Measurements from ENCODE around the gene KLB.
"Not testable (repeated sequence)": the region's sequence is repeated elsewhere in the genome, so short reads cannot be mapped to it uniquely, and the experiment has no call there.

KLB gene

GRCh38 chr4:39451423-39452023 lies 44.8 kb downstream of the KLB start:
- no peak overlapping the region for H3K4me3 ChIP-seq (ENCODE audit: low read depth, low read length)
- peak overlapping the region; percentile 58 for H3K27ac ChIP-seq (ENCODE audit: low read depth, low read length)
- no peaks in the 10 kb centered on the region for H3K27me3 ChIP-seq (ENCODE audit: control insufficient read depth, insufficient read depth, low read length)
- peaks cover 67% of the 10 kb centered on the region for H3K36me3 ChIP-seq (ENCODE audit: control insufficient read depth, insufficient read depth, low read length)
- no peak overlapping the region for H3K9ac ChIP-seq (ENCODE audit: low read depth, low read length)
- H3K9me3 ChIP-seq (ENCODE audit: control insufficient read depth, insufficient read depth, low read length), result no peaks in the 10 kb centered on the region
- peaks cover 4% of the 10 kb centered on the region; the same call in 1 of the 2 replicates for H3K4me1 ChIP-seq (ENCODE audit: control insufficient read depth, insufficient read depth, low read length)

DNA sequence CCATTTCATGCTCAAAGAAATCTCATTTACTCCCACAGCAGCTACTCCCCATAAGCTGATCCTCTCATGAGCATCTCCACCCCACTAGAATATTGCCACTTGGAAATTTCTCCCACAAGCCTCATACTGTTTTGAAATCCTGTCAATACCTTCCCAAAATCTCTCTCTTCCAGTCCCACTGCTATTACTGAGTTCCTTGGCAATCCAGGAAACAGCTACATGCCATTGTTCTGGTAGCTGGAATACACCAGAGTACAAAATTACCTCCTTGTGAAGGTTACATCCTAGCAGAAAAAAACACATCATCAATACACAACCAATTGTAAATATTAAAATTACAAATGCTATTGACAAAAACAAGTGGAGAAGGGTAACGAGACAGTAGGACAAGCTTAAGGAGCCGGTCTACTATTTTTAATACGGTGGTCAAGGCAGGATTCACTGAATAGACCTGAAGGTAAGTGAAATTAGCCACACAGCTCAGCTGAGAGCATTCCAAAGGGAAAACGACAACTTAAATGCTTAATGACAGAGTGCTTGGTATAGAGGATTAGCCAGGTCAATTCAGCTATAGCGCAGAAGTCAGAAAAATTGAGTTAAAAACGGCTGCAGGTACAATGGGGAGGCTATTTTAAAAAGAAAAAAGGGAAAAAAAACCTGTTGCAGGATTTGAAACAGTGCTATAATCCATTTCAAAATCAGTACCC lies 45.6 kb downstream of the KLB start:
- H3K36me3 ChIP-seq (ENCODE audit: control insufficient read depth, insufficient read depth, low read length), result peaks cover 75% of the 10 kb centered on the region
- peaks cover 8% of the 10 kb centered on the region; the same call in 1 of the 2 replicates for H3K4me1 ChIP-seq (ENCODE audit: control insufficient read depth, insufficient read depth, low read length)
- no peak overlapping the region for H3K4me3 ChIP-seq (ENCODE audit: low read depth, low read length)
- H3K27ac ChIP-seq (ENCODE audit: low read depth, low read length), result peak overlapping the region; percentile 48
- no peaks in the 10 kb centered on the region for H3K9me3 ChIP-seq (ENCODE audit: control insufficient read depth, insufficient read depth, low read length)
- H3K9ac ChIP-seq (ENCODE audit: low read depth, low read length), result no peak overlapping the region
- H3K27me3 ChIP-seq (ENCODE audit: control insufficient read depth, insufficient read depth, low read length), result no peaks in the 10 kb centered on the region

GRCh38 chr4:39452860-39453587 lies 46.3 kb downstream of the KLB start:
- H3K27ac ChIP-seq (ENCODE audit: low read depth, low read length), result no peak overlapping the region
- peaks cover 82% of the 10 kb centered on the region for H3K36me3 ChIP-seq (ENCODE audit: control insufficient read depth, insufficient read depth, low read length)
- no peaks in the 10 kb centered on the region for H3K27me3 ChIP-seq (ENCODE audit: control insufficient read depth, insufficient read depth, low read length)
- H3K4me1 ChIP-seq (ENCODE audit: control insufficient read depth, insufficient read depth, low read length), result peaks cover 9% of the 10 kb centered on the region; the same call in 1 of the 2 replicates
- H3K4me3 ChIP-seq (ENCODE audit: low read depth, low read length), result no peak overlapping the region
- no peaks in the 10 kb centered on the region for H3K9me3 ChIP-seq (ENCODE audit: control insufficient read depth, insufficient read depth, low read length)
- no peak overlapping the region for H3K9ac ChIP-seq (ENCODE audit: low read depth, low read length)

DNA sequence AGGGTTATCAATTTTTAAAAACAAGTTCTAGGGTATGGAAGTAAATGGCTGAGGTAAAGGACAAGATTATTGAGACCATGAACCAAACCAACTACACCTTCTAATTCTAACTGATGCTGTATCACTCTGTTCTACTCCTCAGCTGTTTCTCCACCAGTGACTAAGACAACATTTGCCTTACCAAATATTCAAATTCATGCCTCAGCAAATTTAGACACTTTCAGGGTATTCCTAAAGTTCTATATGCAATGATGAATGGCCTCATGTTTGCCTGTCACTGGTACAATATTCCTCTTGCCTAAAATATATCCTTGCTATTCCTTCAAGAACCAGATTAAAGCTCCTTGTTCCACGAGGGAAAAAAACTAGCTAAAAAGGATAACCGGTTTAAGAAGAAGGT lies 47.0 kb downstream of the KLB start:
- no peak overlapping the region for H3K27ac ChIP-seq (ENCODE audit: low read depth, low read length)
- no peaks in the 10 kb centered on the region for H3K9me3 ChIP-seq (ENCODE audit: control insufficient read depth, insufficient read depth, low read length)
- H3K27me3 ChIP-seq (ENCODE audit: control insufficient read depth, insufficient read depth, low read length), result no peaks in the 10 kb centered on the region
- peaks cover 84% of the 10 kb centered on the region for H3K36me3 ChIP-seq (ENCODE audit: control insufficient read depth, insufficient read depth, low read length)
- no peak overlapping the region for H3K4me3 ChIP-seq (ENCODE audit: low read depth, low read length)
- no peak overlapping the region for H3K9ac ChIP-seq (ENCODE audit: low read depth, low read length)
- peaks cover 9% of the 10 kb centered on the region; the same call in 1 of the 2 replicates for H3K4me1 ChIP-seq (ENCODE audit: control insufficient read depth, insufficient read depth, low read length)

- Histone ChIP-seq H3K4me1 (ENCODE audit: control insufficient read depth, insufficient read depth, low read length) (peaks cover 9% of the 10 kb centered on the region; the same call in 1 of the 2 replicates), H3K27me3 (ENCODE audit: control insufficient read depth, insufficient read depth, low read length) (no peaks in the 10 kb centered on the region), H3K27ac (ENCODE audit: low read depth, low read length) (no peak overlapping the region), H3K36me3 (ENCODE audit: control insufficient read depth, insufficient read depth, low read length) (peaks cover 78% of the 10 kb centered on the region), H3K9ac (ENCODE audit: low read depth, low read length) (no peak overlapping the region), H3K4me3 (ENCODE audit: low read depth, low read length) (no peak overlapping the region), H3K9me3 (ENCODE audit: control insufficient read depth, insufficient read depth, low read length) (no peaks in the 10 kb centered on the region)
Observed at GRCh38 chr4:39455486-39455885, 48.8 kb downstream of the KLB start.

DNA sequence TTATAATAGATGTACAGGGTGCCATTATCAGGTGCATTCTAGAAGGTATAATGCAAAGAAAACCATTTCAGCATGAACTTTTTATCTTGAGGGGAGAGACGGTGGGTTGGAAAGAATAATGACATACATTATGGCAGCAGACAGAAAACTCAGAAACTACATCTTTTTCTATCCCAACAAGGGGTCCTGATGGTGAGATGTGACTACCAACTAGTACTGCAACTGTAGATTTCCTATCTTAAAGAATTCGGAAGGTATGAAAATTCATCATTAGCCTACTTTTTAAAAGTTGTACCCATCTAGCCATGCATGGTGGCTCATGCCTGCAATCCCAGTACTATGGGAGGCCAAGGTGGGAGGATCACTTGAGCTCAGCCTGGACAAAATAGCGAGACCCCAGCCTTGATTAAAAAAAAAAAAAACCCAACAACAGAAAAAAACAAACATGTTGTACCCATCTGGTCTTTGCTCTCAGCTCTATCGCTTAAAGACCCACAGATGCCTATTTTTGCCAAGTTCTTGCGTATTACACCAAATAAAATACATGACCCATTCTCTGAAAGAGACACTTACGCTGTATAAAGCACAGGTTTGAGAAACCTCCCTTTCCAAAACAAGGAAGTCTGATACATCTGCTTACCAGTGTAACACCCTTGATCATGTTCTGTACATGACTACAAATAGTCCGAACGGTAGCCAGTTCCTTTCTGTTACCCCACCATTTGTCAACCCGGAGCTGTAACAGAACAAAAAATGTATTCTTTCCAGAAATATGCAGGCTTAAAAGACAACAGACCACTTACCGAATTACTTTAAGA lies 50.4 kb downstream of the KLB start:
- peaks cover 9% of the 10 kb centered on the region; the same call in 1 of the 2 replicates for H3K4me1 ChIP-seq (ENCODE audit: control insufficient read depth, insufficient read depth, low read length)
- peaks cover 75% of the 10 kb centered on the region for H3K36me3 ChIP-seq (ENCODE audit: control insufficient read depth, insufficient read depth, low read length)
- H3K27ac ChIP-seq (ENCODE audit: low read depth, low read length), result peak overlapping the region; percentile 95

DNA sequence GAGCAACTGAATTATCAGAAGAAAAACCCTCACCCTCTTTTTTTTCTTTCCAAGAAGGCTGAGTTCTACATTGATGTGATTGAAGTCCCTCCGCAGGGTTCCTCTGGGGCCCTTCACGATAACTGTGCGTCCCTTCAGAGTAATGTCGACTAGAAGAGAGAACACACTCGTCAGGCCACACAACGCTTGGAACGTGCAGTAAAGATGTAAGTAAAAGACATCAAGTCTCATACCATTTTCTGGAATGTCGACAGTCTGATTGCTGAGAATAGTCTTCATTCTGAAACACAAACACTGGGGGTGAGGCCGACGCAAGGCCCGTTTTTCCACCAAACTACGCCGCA lies 51.4 kb downstream of the KLB start:
- Histone ChIP-seq H3K4me3 (ENCODE audit: low read depth, low read length) (peak overlapping the region; percentile 94), H3K9ac (ENCODE audit: low read depth, low read length) (peak overlapping the region; percentile 98), H3K27ac (ENCODE audit: low read depth, low read length) (peak overlapping the region; percentile 95), H3K36me3 (ENCODE audit: control insufficient read depth, insufficient read depth, low read length) (peaks cover 73% of the 10 kb centered on the region)
- not testable (repeated sequence) for H3K27me3 ChIP-seq (ENCODE audit: control insufficient read depth, insufficient read depth, low read length); H3K4me1 ChIP-seq (ENCODE audit: control insufficient read depth, insufficient read depth, low read length); H3K9me3 ChIP-seq (ENCODE audit: control insufficient read depth, insufficient read depth, low read length)

More for the DNA sequence above, 50.4 kb downstream of the KLB start:
- H3K27me3 ChIP-seq (ENCODE audit: control insufficient read depth, insufficient read depth, low read length), result no peaks in the 10 kb centered on the region
- H3K9me3 ChIP-seq (ENCODE audit: control insufficient read depth, insufficient read depth, low read length), result no peaks in the 10 kb centered on the region
- peak overlapping the region; percentile 94 for H3K4me3 ChIP-seq (ENCODE audit: low read depth, low read length)
- peak overlapping the region; percentile 98 for H3K9ac ChIP-seq (ENCODE audit: low read depth, low read length)

DNA sequence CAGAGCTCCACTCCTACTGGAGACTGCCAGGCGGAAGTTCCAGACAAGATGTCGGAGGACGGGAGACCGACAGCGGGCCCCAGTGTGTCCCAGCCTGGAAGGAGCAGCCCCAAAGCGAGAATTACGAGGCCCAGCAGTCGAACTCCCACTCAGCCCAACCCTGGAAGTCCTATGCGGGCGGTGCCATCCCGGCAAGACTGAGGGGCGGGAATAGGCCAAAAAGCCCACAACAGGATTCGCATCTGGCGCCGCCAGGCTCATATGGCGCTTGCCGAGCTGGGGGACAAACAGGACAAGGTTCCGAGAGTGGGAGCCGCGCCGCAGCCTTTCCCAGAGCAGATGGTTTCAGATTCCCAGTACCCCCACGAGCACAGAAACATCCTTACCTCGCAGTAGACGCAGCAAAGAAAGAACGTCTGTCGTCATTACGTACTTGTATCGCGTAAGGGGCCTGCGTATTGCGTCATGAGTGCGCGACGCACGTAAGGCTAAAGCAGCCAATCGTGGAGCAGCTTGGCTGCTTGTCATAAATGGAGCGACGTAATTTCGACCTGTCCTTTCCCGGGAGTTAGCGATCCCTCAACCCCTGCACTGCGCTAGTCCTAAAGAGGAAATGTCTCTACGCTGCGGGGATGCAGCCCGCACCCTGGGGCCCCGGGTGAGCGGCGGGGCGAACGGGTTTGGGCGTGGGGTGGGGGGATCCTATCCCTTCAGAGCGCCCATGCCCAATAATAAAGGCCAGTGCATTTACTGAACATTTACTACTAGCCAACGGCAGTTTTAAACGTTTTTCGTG lies 52.0 kb downstream of the KLB start, which contains the start of the genes LIAS and RPL9:
TSS of gene LIAS (plus strand) at position 552 of the 796 bp plus-strand sequence. CDS start at position 614, 62 bp downstream.
TSS of gene RPL9 (minus strand) at position 418 of the 796 bp plus-strand sequence. CDS start 483 bp downstream, outside the sequence.
- H3K4me3 ChIP-seq (ENCODE audit: low read depth, low read length), result peak within 1 kb of the TSS; percentile 94
- peak within 1 kb of the TSS; percentile 98 for H3K9ac ChIP-seq (ENCODE audit: low read depth, low read length)
- H3K27me3 ChIP-seq (ENCODE audit: control insufficient read depth, insufficient read depth, low read length), result no peaks in the 10 kb centered on the region
- peak within 1 kb of the TSS; percentile 95 for H3K27ac ChIP-seq (ENCODE audit: low read depth, low read length)
- peaks cover 73% of the 10 kb centered on the region for H3K36me3 ChIP-seq (ENCODE audit: control insufficient read depth, insufficient read depth, low read length)
- H3K9me3 ChIP-seq (ENCODE audit: control insufficient read depth, insufficient read depth, low read length), result no peaks in the 10 kb centered on the region
- peaks cover 9% of the 10 kb centered on the region; the same call in 1 of the 2 replicates for H3K4me1 ChIP-seq (ENCODE audit: control insufficient read depth, insufficient read depth, low read length)

GRCh38 chr4:39464886-39465501 lies 58.3 kb downstream of the KLB start:
- Histone ChIP-seq H3K9ac (ENCODE audit: low read depth, low read length) (no peak overlapping the region), H3K4me1 (ENCODE audit: control insufficient read depth, insufficient read depth, low read length) (no peaks in the 10 kb centered on the region), H3K27ac (ENCODE audit: low read depth, low read length) (no peak overlapping the region), H3K36me3 (ENCODE audit: control insufficient read depth, insufficient read depth, low read length) (peaks cover 79% of the 10 kb centered on the region), H3K9me3 (ENCODE audit: control insufficient read depth, insufficient read depth, low read length) (no peaks in the 10 kb centered on the region), H3K27me3 (ENCODE audit: control insufficient read depth, insufficient read depth, low read length) (no peaks in the 10 kb centered on the region), H3K4me3 (ENCODE audit: low read depth, low read length) (no peak overlapping the region)

Data from HUES48 (cell line).